Ovary (tissue), 9 donors: ENCODE measurements around the gene ZNF782. TPM values are rescaled to one million over a fixed set of nuclear protein-coding genes. Genes with fewer than 3 reads are reported as not detected.
"Not testable (repeated sequence)": the region's sequence is repeated elsewhere in the genome, so short reads cannot be mapped to it uniquely, and the experiment has no call there.

Experiments
- DNase-seq, 5 donors: peaks; one replicate each; pipeline ENCODE4 v3.0.0-alpha.2; 2019 to 2020
- H3K27ac ChIP-seq, 2 donors: fragments of 200-600 bp; one replicate each; pipeline versions ENCODE4 v1.5.1 to v1.8.0; 2019 to 2022
- H3K27me3 ChIP-seq: fragments of 200-600 bp; one replicate; pipeline ENCODE4 v1.8.0; 2022
- H3K36me3 ChIP-seq: fragments of 200-600 bp; sonication (generic); one replicate; pipeline ENCODE4 v1.5.1; 2019
- H3K4me1 ChIP-seq: one replicate; pipeline ENCODE4 v1.8.1; 2013; ENCODE audit warnings: mild to moderate bottlenecking, moderate library complexity; ENCODE audit not compliant: insufficient read depth
- H3K4me3 ChIP-seq: fragments of 200-600 bp; sonication (generic); one replicate; pipeline ENCODE4 v1.5.1; 2017
- H3K9me3 ChIP-seq, 2 donors: fragments of 200-600 bp in 1 of 2; sonication (generic) in 1 of 2; one replicate each; pipeline versions ENCODE4 v1.5.1 to v1.8.1; 2013 to 2019; ENCODE audit warnings: mild to moderate bottlenecking in 1 of 2, moderate library complexity in 1 of 2
- CTCF ChIP-seq, 3 donors: fragments of 450-650 bp in 2 of 3; fragments of 200-600 bp in 1 of 3; IDR thresholded peaks; one replicate each; pipeline versions ENCODE4 v1.5.1 to v1.8.0; 2016 to 2022; ENCODE audit warnings: antibody characterized with exemption in 3 of 3, mild to moderate bottlenecking in 1 of 3
- EP300 ChIP-seq: sonication (generic); formaldehyde crosslinking; IDR thresholded peaks from one replicate; pipeline ENCODE4 v1.6.1; 2017; ENCODE audit warnings: antibody characterized with exemption
- POLR2A ChIP-seq: fragments of 450-650 bp; IDR thresholded peaks from one replicate; pipeline ENCODE4 v1.6.1; 2017; ENCODE audit warnings: antibody characterized with exemption, mild to moderate bottlenecking, moderate library complexity
- WGBS, 3 donors: extraction: QIAGEN DNeasy Blood & Tissue Kit in 1 of 3; methylation state at CpG; one replicate each; pipeline versions ENCODE4 v1.1.5 to v1.1.7; 2013 to 2017; 5-methylcytosine and 5-hydroxymethylcytosine counted together
- intact Hi-C, 4 donors: fragments of 100-400 bp; cut with DNase I; formaldehyde crosslinking; loops; one replicate each; pipeline versions ENCODE4 v1.11.0 to v1.15.1; 2022 to 2023
- polyA plus RNA-seq, 2 donors: library from polyadenylated mRNA; stranded (reverse); fragments of 200-250 nt in 1 of 2; fragments of 350-450 nt in 1 of 2; fragmentation: Illumina TruSeq in 1 of 2; extraction: RNeasy Lipid Tissue Mini Kit (QIAGEN cat#74804) in 1 of 2; gene quantifications; one replicate each; pipeline ENCODE4 v1.2.3, GENCODE V29; 2013 to 2014
- total RNA-seq, 7 donors: library from RNA; depleted of rRNA in 2 of 7; stranded (reverse); fragments of >200 nt in 2 of 7; fragmentation: NEBNext Ultra II Directional in 3 of 7; extraction: Animal tissue kit (Norgen Biotek cat#: 25700) in 3 of 7; gene quantifications; one replicate each; pipeline versions ENCODE4 v1.1.0 to v1.2.4, GENCODE V29; 2016 to 2023
- donor health status: DM: no; HTN: no; CAD: no; lungs with moderate emphysema.
- donor health status: DM: no; HTN: no; CAD: no.
- donor health status: Bipolar disorder and iron deficiency.
- donor health status: DM: yes; HTN: yes; CAD: no.
- donor health status: DM: no; HTN: no; CAD: no.
- donor health status: DM: yes; HTN: yes; CAD: no.

The ZNF782 gene
- total and polyA plus RNA-seq, 9 donors: 2.8 to 12.4 (median 9.8) TPM

GRCh38 chr9:96867079-96867804, 12.9 kb upstream of the ZNF782 start:
- TF ChIP-seq EP300 (no peak), CTCF (IDR thresholded peaks at IDR 0.05) (no peak), POLR2A (no peak)
- DNase-seq: no peak
- no peak overlapping the region for H3K4me3 ChIP-seq
- intact Hi-C loops: no loop called here
- no peaks in the 10 kb centered on the region for H3K27me3 ChIP-seq
- no peak overlapping the region for H3K27ac ChIP-seq
- no peaks in the 10 kb centered on the region for H3K9me3 ChIP-seq
- 34 to 44% (median 39%) methylated on average over 7 of the region's 7 CpGs for WGBS, 3 donors
- no peaks in the 10 kb centered on the region for H3K4me1 ChIP-seq
- no peaks in the 10 kb centered on the region for H3K36me3 ChIP-seq

GRCh38 chr9:96865240-96865639, 10.9 kb upstream of the ZNF782 start:
- intact Hi-C loops, H3K9me3 ChIP-seq, H3K4me3 ChIP-seq, DNase-seq, H3K27ac ChIP-seq, H3K4me1 ChIP-seq, H3K27me3 ChIP-seq, H3K36me3 ChIP-seq: not testable (repeated sequence)
- WGBS, 3 donors: 72 to 85% (median 79%) methylated on average over 2 of the region's 2 CpGs

- H3K27ac ChIP-seq: no peak overlapping the region
- no peaks in the 10 kb centered on the region for H3K36me3 ChIP-seq
- 76 to 79% (median 77%) methylated on average over 8 of the region's 8 CpGs for whole genome bisulfite sequencing, 3 donors
- no peaks in the 10 kb centered on the region for H3K9me3 ChIP-seq
- no peaks in the 10 kb centered on the region for H3K4me1 ChIP-seq
- TF ChIP-seq CTCF (IDR thresholded peaks at IDR 0.05): no peak
- TF ChIP-seq EP300: no peak
- no peak for TF ChIP-seq POLR2A
- DNase-seq: no peak
- no peak overlapping the region for H3K4me3 ChIP-seq
- no peaks in the 10 kb centered on the region for H3K27me3 ChIP-seq
- intact Hi-C loops: no loop called here
These were observed 5.3 kb upstream of the ZNF782 start for GRCh38 chr9:96859461-96860198.

GRCh38 chr9:96858670-96859069, 4.4 kb upstream of the ZNF782 start:
- Histone ChIP-seq H3K4me1 (peaks cover under 1% of the 10 kb centered on the region), H3K9me3 (no peaks in the 10 kb centered on the region), H3K4me3 (no peak overlapping the region), H3K27me3 (no peaks in the 10 kb centered on the region), H3K27ac (no peak overlapping the region), H3K36me3 (no peaks in the 10 kb centered on the region)
- 65 to 73% (median 66%) methylated on average over 8 of the region's 8 CpGs for WGBS, 3 donors
- no peak for TF ChIP-seq CTCF (IDR thresholded peaks at IDR 0.05)
- TF ChIP-seq EP300: no peak
- no peak for TF ChIP-seq POLR2A
- no peak for DNase-seq
- intact Hi-C loops: no loop called here

- no peaks in the 10 kb centered on the region for H3K9me3 ChIP-seq
- TF ChIP-seq POLR2A: no peak
- TF ChIP-seq EP300: no peak
- TF ChIP-seq CTCF (IDR thresholded peaks at IDR 0.05): no peak
- H3K27ac ChIP-seq: no peak overlapping the region
- no peaks in the 10 kb centered on the region for H3K36me3 ChIP-seq
- no peaks in the 10 kb centered on the region for H3K27me3 ChIP-seq
- no peak for DNase-seq
- 85 to 94% (median 93%) methylated on average over 2 of the region's 2 CpGs for WGBS, 3 donors
- intact Hi-C loops: no loop called here
- no peak overlapping the region for H3K4me3 ChIP-seq
- peaks cover 6% of the 10 kb centered on the region for H3K4me1 ChIP-seq
These were observed 3.8 kb upstream of the ZNF782 start for GRCh38 chr9:96858018-96858573.
